ENCODE data around the gene ZDHHC3. TPM values are rescaled to one million over a fixed set of nuclear protein-coding genes. Genes with fewer than 3 reads are reported as not detected.

ZDHHC3 gene
- total and polyA plus RNA-seq, 2 donors (not counting 1 experiment from before 2014, with no cell fraction given): 37.2 to 52.6 TPM

GRCh38 chr3:44961888-44962287, 14.1 kb downstream of the ZDHHC3 start:
- Mint-ChIP-seq H3K4me1 (peaks cover 28% of the 10 kb centered on the region), H3K4me3 (no peak overlapping the region), H3K27ac (no peak overlapping the region), H3K9me3 (ENCODE audit: insufficient read depth) (no peaks in the 10 kb centered on the region), H3K27me3 (no peaks in the 10 kb centered on the region)
- H3K36me3 ChIP-seq (replicated peaks in 1 of 2; ENCODE audit: control extremely low read depth in 1 of 2, control insufficient read depth in 1 of 2, extremely low read depth in 1 of 2, insufficient read depth in 2 of 2, low read length in 1 of 2): peaks cover 0 to 16% of the 10 kb centered on the region in 2 experiments
- CTCF ChIA-PET: interaction anchor here (0.9 kb wide), 2 partner anchors 13 to 74 kb away, joined by 3 read pairs; no protein-coding TSS in a partner anchor
- H3K4me3 ChIP-seq (ENCODE audit: control extremely low read depth in 1 of 5, extremely low read depth in 1 of 5, insufficient read depth in 1 of 5, low read depth in 2 of 5, low read length in 4 of 5): no peak overlapping the region
- no CpG with 5 or more reads among the region's 3 CpGs for WGBS (ENCODE audit: insufficient coverage)
- H4K20me1 ChIP-seq (ENCODE audit: control insufficient read depth, insufficient read depth, low read length, poor library complexity, severe bottlenecking): peaks cover 55% of the 10 kb centered on the region
- peaks cover 5 to 8% of the 10 kb centered on the region in 2 donors for H3K4me1 ChIP-seq (ENCODE audit: control insufficient read depth in 2 of 2, insufficient read depth in 2 of 2, low read length in 2 of 2)
- intact Hi-C loops (cut with micrococcal nuclease): no loop called here
- no peaks in the 10 kb centered on the region for H3K9me3 ChIP-seq (ENCODE audit: control extremely low read depth in 1 of 3, control insufficient read depth in 2 of 3, insufficient read depth in 1 of 3, low read length in 2 of 3)
- H3K27ac ChIP-seq (ENCODE audit: low read length in 2 of 2): no peak overlapping the region
- POLR2A ChIA-PET: no interaction called here
- no peak for ATAC-seq (ENCODE audit: low read depth)
- no peak for DNase-seq
- H3K27me3 ChIP-seq (replicated peaks in 1 of 4; ENCODE audit: control extremely low read depth in 1 of 4, control insufficient read depth in 3 of 4, insufficient read depth in 4 of 4, low read length in 3 of 4): no peaks in the 10 kb centered on the region
- H3K4me2 ChIP-seq (replicated peaks; ENCODE audit: low read depth, low read length, poor library complexity, severe bottlenecking): no peak overlapping the region
- TF ChIP-seq CTCF (IDR thresholded peaks at IDR 0.05) (no peak), EZH2 (IDR thresholded peaks at IDR 0.05; ENCODE audit: borderline replicate concordance, insufficient read depth, low read depth, low read length, poor library complexity, severe bottlenecking) (no peak)
- peaks cover 91% of the 10 kb centered on the region for H3K79me2 ChIP-seq (ENCODE audit: control insufficient read depth, insufficient read depth, low read length)
- H2AFZ ChIP-seq (ENCODE audit: insufficient read depth, low read depth, low read length, poor library complexity, severe bottlenecking): no peak overlapping the region
- H3K9ac ChIP-seq (ENCODE audit: low read length): no peak overlapping the region

- H3K9ac ChIP-seq (ENCODE audit: low read length): no peak overlapping the region
- peaks cover 15 to 16% of the 10 kb centered on the region in 2 donors for H3K4me1 ChIP-seq (ENCODE audit: control insufficient read depth in 2 of 2, insufficient read depth in 2 of 2, low read length in 2 of 2)
- H3K4me3 Mint-ChIP-seq: no peak overlapping the region
- H3K79me2 ChIP-seq (ENCODE audit: control insufficient read depth, insufficient read depth, low read length): peaks cover 90% of the 10 kb centered on the region
- H3K27me3 Mint-ChIP-seq: no peaks in the 10 kb centered on the region
- ChIA-PET POLR2A (no interaction called here), CTCF (no interaction called here)
- H3K27ac Mint-ChIP-seq: no peak overlapping the region
- WGBS (ENCODE audit: insufficient coverage): 100% methylated on average over 1 of the region's 3 CpGs
- peaks cover 0 to 16% of the 10 kb centered on the region in 2 experiments for H3K36me3 ChIP-seq (replicated peaks in 1 of 2; ENCODE audit: control extremely low read depth in 1 of 2, control insufficient read depth in 1 of 2, extremely low read depth in 1 of 2, insufficient read depth in 2 of 2, low read length in 1 of 2)
- DNase-seq (no peak), ATAC-seq (ENCODE audit: low read depth) (no peak)
- TF ChIP-seq EZH2 (IDR thresholded peaks at IDR 0.05; ENCODE audit: borderline replicate concordance, insufficient read depth, low read depth, low read length, poor library complexity, severe bottlenecking): no peak
- no peak for TF ChIP-seq CTCF (IDR thresholded peaks at IDR 0.05)
- H3K4me2 ChIP-seq (replicated peaks; ENCODE audit: low read depth, low read length, poor library complexity, severe bottlenecking): no peak overlapping the region
- no peak overlapping the region for H3K4me3 ChIP-seq (ENCODE audit: control extremely low read depth in 1 of 5, extremely low read depth in 1 of 5, insufficient read depth in 1 of 5, low read depth in 2 of 5, low read length in 4 of 5)
- H3K27me3 ChIP-seq (replicated peaks in 1 of 4; ENCODE audit: control extremely low read depth in 1 of 4, control insufficient read depth in 3 of 4, insufficient read depth in 4 of 4, low read length in 3 of 4): no peaks in the 10 kb centered on the region
- peaks cover 37% of the 10 kb centered on the region for H3K4me1 Mint-ChIP-seq
- intact Hi-C loops (cut with micrococcal nuclease): no loop called here
- H4K20me1 ChIP-seq (ENCODE audit: control insufficient read depth, insufficient read depth, low read length, poor library complexity, severe bottlenecking): peaks cover 61% of the 10 kb centered on the region
- H3K9me3 ChIP-seq (ENCODE audit: control extremely low read depth in 1 of 3, control insufficient read depth in 2 of 3, insufficient read depth in 1 of 3, low read length in 2 of 3): no peaks in the 10 kb centered on the region
- no peaks in the 10 kb centered on the region for H3K9me3 Mint-ChIP-seq (ENCODE audit: insufficient read depth)
- H3K27ac ChIP-seq (ENCODE audit: low read length in 2 of 2): no peak overlapping the region
- no peak overlapping the region for H2AFZ ChIP-seq (ENCODE audit: insufficient read depth, low read depth, low read length, poor library complexity, severe bottlenecking)
Measured at GRCh38 chr3:44960387-44961026, 15.5 kb downstream of the ZDHHC3 start.
